Body of pancreas (tissue), 4 donors: ENCODE results near the gene COBL. TPM values are rescaled to one million over a fixed set of nuclear protein-coding genes. Genes with fewer than 3 reads are reported as not detected.
"Not testable (repeated sequence)": the region's sequence is repeated elsewhere in the genome, so short reads cannot be mapped to it uniquely, and the experiment has no call there.

Experiments
- ATAC-seq: fragments of 150-250 bp; one replicate; pipeline ENCODE4 v1.9.1; 2016
- DNase-seq, 4 donors: peaks; one replicate each; pipeline ENCODE4 v3.0.0-alpha.2; 2019
- H3K27ac ChIP-seq, 4 donors: fragments of 200-600 bp; sonication (generic); 1 replicate in 3 of 4; 2 replicates in 1 of 4; pipeline versions ENCODE4 v1.5.1 to v1.6.1; 2016 to 2019; ENCODE audit warnings: mild to moderate bottlenecking in 1 of 4, mixed read lengths in 1 of 4, moderate library complexity in 1 of 4
- H3K27me3 ChIP-seq, 2 donors: fragments of 200-600 bp; sonication (generic); one replicate each; pipeline ENCODE4 v1.6.0; 2016; ENCODE audit warnings: mild to moderate bottlenecking in 1 of 2
- H3K36me3 ChIP-seq, 2 donors: fragments of 200-600 bp; sonication (generic); replicated peaks in 1 of 2; 2 replicates each; pipeline ENCODE4 v1.5.1; 2016; ENCODE audit warnings: low read depth in 2 of 2; ENCODE audit not compliant: insufficient read depth in 1 of 2
- H3K4me1 ChIP-seq: fragments of 200-600 bp; sonication (generic); one replicate; pipeline ENCODE4 v1.6.0; 2016
- H3K4me3 ChIP-seq, 2 donors: fragments of 200-600 bp; sonication (generic); 1 replicate in 1 of 2; 2 replicates in 1 of 2; pipeline ENCODE4 v1.5.1; 2016 to 2019
- H3K9me3 ChIP-seq, 3 donors: fragments of 200-600 bp; sonication (generic); 1 replicate in 2 of 3; 2 replicates in 1 of 3; pipeline ENCODE4 v1.5.1; 2016
- POLR2A ChIP-seq, 3 donors: fragments of 450-650 bp; IDR thresholded peaks; one replicate each; pipeline ENCODE4 v1.6.1; 2016; ENCODE audit warnings: antibody characterized with exemption in 3 of 3, mild to moderate bottlenecking in 2 of 3
- WGBS, 2 donors: methylation state at CpG; one replicate each; pipeline ENCODE4 v1.1.5; 2017; 5-methylcytosine and 5-hydroxymethylcytosine counted together
- intact Hi-C: fragments of 100-400 bp; cut with DNase I; formaldehyde crosslinking; loops from one replicate; pipeline ENCODE4 v1.15.1; 2023
- total RNA-seq, 2 donors: library from RNA; depleted of rRNA; stranded (reverse); fragments of >200 nt; gene quantifications; one replicate each; pipeline ENCODE4 v1.1.0, GENCODE V29; 2016
- TF ChIP-seq, protein P1 (sequence below), 7 experiments: fragments of 450-650 bp in 4 of 7; fragments of 200-600 bp in 3 of 7; sonication (generic) in 3 of 7; IDR thresholded peaks; one replicate each; pipeline ENCODE4 v1.5.1; 2016 to 2019; ENCODE audit warnings: antibody characterized with exemption in 7 of 7

The COBL gene
- total RNA-seq, 2 donors from 2014 or later, result 22.3 to 25.4 TPM

DNA sequence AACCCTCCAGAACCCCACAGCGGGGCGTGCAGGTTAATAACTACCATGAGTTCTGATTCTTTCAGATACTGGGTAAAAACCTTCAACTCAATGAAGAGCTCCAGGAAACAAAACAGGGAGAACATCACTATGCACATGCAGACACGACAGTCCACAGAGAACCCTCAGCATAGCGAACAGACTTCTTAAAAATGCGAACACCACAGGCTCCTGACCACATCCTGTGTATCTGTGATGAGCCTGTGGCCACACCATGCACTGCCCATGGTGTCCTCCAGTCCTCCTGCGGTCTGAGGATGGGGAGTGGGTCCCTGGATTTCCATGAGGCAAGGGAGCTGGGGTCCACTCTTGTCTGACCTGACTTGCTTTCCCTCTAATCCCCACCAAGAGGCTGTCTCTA lies 107.2 kb downstream of the COBL start:
- Histone ChIP-seq H3K9me3 (no peaks in the 10 kb centered on the region), H3K4me1 (no peaks in the 10 kb centered on the region), H3K27me3 (no peaks in the 10 kb centered on the region), H3K4me3 (no peak overlapping the region), H3K27ac (no peak overlapping the region), H3K36me3 (no peaks in the 10 kb centered on the region)
- DNase-seq (no peak), ATAC-seq (no peak)
- no peak for TF ChIP-seq POLR2A (IDR thresholded peaks at IDR 0.05)
- TF ChIP-seq, protein P1, sequence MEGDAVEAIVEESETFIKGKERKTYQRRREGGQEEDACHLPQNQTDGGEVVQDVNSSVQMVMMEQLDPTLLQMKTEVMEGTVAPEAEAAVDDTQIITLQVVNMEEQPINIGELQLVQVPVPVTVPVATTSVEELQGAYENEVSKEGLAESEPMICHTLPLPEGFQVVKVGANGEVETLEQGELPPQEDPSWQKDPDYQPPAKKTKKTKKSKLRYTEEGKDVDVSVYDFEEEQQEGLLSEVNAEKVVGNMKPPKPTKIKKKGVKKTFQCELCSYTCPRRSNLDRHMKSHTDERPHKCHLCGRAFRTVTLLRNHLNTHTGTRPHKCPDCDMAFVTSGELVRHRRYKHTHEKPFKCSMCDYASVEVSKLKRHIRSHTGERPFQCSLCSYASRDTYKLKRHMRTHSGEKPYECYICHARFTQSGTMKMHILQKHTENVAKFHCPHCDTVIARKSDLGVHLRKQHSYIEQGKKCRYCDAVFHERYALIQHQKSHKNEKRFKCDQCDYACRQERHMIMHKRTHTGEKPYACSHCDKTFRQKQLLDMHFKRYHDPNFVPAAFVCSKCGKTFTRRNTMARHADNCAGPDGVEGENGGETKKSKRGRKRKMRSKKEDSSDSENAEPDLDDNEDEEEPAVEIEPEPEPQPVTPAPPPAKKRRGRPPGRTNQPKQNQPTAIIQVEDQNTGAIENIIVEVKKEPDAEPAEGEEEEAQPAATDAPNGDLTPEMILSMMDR (IDR thresholded peaks at IDR 0.05), result no peak
- WGBS, 2 donors, result 83 to 95% methylated on average over 6 of the region's 6 CpGs
- intact Hi-C loops, result no loop called here

DNA sequence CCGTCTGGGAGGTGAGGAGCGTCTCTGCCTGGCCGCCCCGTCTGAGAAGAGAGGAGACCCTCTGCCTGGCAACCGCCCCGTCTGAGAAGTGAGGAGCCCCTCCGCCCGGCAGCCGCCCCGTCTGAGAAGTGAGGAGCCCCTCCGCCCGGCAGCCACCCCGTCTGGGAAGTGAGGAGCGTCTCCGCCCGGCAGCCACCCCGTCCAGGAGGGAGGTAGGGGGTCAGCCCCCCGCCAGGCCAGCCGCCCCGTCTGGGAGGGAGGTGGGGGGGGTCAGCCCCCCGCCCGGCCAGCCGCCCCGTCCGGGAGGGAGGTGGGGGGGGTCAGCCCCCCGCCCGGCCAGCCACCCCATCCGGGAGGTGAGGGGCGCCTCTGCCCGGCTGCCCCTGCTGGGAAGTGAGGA lies 108.5 kb downstream of the COBL start:
- H3K4me1 ChIP-seq, H3K27ac ChIP-seq, intact Hi-C loops, H3K36me3 ChIP-seq, H3K27me3 ChIP-seq, ATAC-seq, H3K9me3 ChIP-seq, DNase-seq, H3K4me3 ChIP-seq: not testable (repeated sequence)
- WGBS, 2 donors, result 100% methylated on average over 1 to 14 of the region's 30 CpGs

DNA sequence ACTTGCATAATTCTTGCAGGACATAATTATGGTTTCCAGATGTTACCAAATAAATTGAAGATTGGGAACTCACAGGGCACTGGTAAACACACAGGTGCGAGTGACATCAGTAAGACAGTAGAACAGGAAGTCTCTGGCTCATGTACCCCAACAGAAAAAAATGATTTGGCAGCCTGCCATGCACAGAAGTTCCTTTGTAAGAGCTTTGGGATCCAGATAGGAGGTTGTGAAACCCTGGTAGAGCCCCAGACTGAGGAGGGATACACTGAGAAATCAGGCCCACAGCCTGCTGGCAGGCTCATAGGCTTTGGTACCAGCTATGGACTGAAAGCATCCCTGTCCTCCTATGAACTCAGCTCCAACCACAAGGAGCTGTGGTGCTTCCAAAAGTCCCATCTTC lies 118.0 kb downstream of the COBL start:
- no peaks in the 10 kb centered on the region for H3K27me3 ChIP-seq
- no peaks in the 10 kb centered on the region for H3K36me3 ChIP-seq
- no peak for TF ChIP-seq POLR2A (IDR thresholded peaks at IDR 0.05)
- TF ChIP-seq, protein P1 (IDR thresholded peaks at IDR 0.05), result no peak
- H3K27ac ChIP-seq, result no peak overlapping the region
- H3K4me1 ChIP-seq, result no peaks in the 10 kb centered on the region
- 67 to 84% methylated on average over 1 of the region's 1 CpG for WGBS, 2 donors
- no peaks in the 10 kb centered on the region for H3K9me3 ChIP-seq
- no peak for ATAC-seq
- H3K4me3 ChIP-seq, result no peak overlapping the region
- no peak for DNase-seq
- intact Hi-C loops, result no loop called here

DNA sequence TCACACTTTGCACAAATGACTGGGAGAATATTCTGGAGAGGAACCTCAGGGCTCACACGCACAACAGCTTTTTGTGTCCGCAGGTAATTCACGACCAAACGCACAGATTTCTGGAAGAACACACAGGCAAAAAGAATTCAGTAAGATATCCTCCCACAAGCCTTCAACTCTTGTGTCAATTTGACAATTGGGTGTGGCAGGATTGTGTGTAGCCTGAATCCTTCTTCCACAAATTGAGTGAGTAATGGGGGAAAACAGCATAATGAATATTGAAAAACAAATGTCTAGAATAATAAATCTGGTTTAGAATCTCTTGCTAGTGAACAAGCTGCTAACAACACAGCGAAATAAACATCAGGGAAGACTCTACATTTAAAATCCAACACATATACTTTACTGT lies 125.6 kb downstream of the COBL start:
- ATAC-seq (no peak), DNase-seq (no peak)
- TF ChIP-seq POLR2A (IDR thresholded peaks at IDR 0.05), result no peak
- TF ChIP-seq, protein P1 (IDR thresholded peaks at IDR 0.05), result no peak
- no peaks in the 10 kb centered on the region for H3K27me3 ChIP-seq
- 95 to 97% methylated on average over 5 of the region's 5 CpGs for WGBS, 2 donors
- no peak overlapping the region for H3K27ac ChIP-seq
- no peaks in the 10 kb centered on the region for H3K36me3 ChIP-seq
- intact Hi-C loops, result no loop called here
- no peak overlapping the region for H3K4me3 ChIP-seq
- H3K9me3 ChIP-seq, result no peaks in the 10 kb centered on the region
- H3K4me1 ChIP-seq, result no peaks in the 10 kb centered on the region

DNA sequence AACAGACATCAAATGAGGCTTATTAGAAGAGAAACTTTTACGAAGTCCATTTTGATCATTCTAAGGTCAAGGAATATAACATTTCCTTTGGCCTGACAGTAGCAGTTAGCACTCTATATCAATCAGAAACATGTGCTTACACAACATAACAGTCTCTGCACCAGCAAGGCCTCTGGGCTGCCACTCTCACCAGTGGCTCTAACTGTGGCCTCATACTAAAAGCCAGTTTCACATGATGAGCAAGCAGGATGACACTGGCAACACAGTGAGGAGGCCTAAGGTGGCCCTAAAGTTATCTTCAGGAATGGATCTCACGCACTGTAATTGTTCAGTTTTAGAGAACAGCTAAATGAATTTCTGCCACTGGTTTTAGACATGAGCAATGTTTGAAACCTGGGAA lies 126.8 kb downstream of the COBL start:
- intact Hi-C loops, result no loop called here
- H3K9me3 ChIP-seq, result no peaks in the 10 kb centered on the region
- no peak overlapping the region for H3K4me3 ChIP-seq
- no peaks in the 10 kb centered on the region for H3K27me3 ChIP-seq
- no peaks in the 10 kb centered on the region for H3K4me1 ChIP-seq
- ATAC-seq, result no peak
- no peak for DNase-seq
- no peaks in the 10 kb centered on the region for H3K36me3 ChIP-seq
- TF ChIP-seq, protein P1 (IDR thresholded peaks at IDR 0.05), result no peak
- no peak for TF ChIP-seq POLR2A (IDR thresholded peaks at IDR 0.05)
- H3K27ac ChIP-seq, result no peak overlapping the region
- WGBS, 2 donors, result 46 to 81% methylated on average over 2 of the region's 2 CpGs
